ENCODE results near the gene C12orf75.

GRCh38 chr12:105324704-105325103, 5.8 kb upstream of the C12orf75 start:
- no peak for TF ChIP-seq POLR2AphosphoS5 (IDR thresholded peaks at IDR 0.05; ENCODE audit: low read depth, low read length)
- TF ChIP-seq TAF1 (IDR thresholded peaks at IDR 0.05; ENCODE audit: borderline replicate concordance, insufficient read depth, low read length): no peak
- TF ChIP-seq, protein P1, sequence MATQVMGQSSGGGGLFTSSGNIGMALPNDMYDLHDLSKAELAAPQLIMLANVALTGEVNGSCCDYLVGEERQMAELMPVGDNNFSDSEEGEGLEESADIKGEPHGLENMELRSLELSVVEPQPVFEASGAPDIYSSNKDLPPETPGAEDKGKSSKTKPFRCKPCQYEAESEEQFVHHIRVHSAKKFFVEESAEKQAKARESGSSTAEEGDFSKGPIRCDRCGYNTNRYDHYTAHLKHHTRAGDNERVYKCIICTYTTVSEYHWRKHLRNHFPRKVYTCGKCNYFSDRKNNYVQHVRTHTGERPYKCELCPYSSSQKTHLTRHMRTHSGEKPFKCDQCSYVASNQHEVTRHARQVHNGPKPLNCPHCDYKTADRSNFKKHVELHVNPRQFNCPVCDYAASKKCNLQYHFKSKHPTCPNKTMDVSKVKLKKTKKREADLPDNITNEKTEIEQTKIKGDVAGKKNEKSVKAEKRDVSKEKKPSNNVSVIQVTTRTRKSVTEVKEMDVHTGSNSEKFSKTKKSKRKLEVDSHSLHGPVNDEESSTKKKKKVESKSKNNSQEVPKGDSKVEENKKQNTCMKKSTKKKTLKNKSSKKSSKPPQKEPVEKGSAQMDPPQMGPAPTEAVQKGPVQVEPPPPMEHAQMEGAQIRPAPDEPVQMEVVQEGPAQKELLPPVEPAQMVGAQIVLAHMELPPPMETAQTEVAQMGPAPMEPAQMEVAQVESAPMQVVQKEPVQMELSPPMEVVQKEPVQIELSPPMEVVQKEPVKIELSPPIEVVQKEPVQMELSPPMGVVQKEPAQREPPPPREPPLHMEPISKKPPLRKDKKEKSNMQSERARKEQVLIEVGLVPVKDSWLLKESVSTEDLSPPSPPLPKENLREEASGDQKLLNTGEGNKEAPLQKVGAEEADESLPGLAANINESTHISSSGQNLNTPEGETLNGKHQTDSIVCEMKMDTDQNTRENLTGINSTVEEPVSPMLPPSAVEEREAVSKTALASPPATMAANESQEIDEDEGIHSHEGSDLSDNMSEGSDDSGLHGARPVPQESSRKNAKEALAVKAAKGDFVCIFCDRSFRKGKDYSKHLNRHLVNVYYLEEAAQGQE (IDR thresholded peaks at IDR 0.05; ENCODE audit: insufficient read depth in 1 of 2, low read depth in 2 of 2, low read length in 2 of 2): no peak
- no peak for TF ChIP-seq SIN3A (IDR thresholded peaks at IDR 0.05; ENCODE audit: borderline replicate concordance, insufficient read depth, low read length)
- no peak for TF ChIP-seq FOXP2 (optimal IDR thresholded peaks at IDR 0.05; ENCODE audit: borderline replicate concordance, extremely low read depth, extremely low read length, insufficient read depth)

All from PFSK-1 (cell line).